Measurements from ENCODE around the gene TIE1.

DNA sequence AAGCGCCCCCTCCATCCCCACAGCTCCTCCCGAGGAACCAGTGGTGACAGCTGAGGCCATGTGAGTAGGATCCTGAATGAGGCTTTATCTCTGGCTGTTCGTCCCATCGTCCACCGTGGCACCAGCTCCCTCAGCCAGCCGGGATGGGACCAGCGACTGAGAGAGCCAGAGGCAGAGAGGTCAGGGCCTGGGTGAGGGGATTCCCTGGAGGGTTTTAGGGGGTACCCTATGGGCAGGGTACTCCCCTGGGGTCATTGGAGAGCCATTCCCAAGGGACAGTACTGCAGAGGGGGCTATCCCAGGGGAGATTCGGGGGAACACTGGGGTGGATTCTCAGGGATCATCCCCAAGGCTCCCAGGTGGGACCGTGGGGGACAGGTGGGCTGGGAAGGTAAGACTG, 28.6 kb upstream of the TIE1 start:
- no peak for TF ChIP-seq UBTF (IDR thresholded peaks at IDR 0.05; ENCODE audit: borderline replicate concordance in 1 of 2, low read depth in 2 of 2, low read length in 2 of 2)
- no peak for TF ChIP-seq PRMT5 (CRISPR knock-in tag; IDR thresholded peaks at IDR 0.05)
- no peak for TF ChIP-seq POLR2AphosphoS5 (IDR thresholded peaks at IDR 0.05; ENCODE audit: control insufficient read depth, insufficient read depth, low read depth, low read length)
- TF ChIP-seq PRDM10 (IDR thresholded peaks at IDR 0.05; ENCODE audit: partially characterized antibody): no peak
- no peak for TF ChIP-seq YY1 (IDR thresholded peaks at IDR 0.05; ENCODE audit: borderline replicate concordance in 1 of 3, control insufficient read depth in 1 of 3, extremely low read depth in 1 of 3, insufficient read depth in 3 of 3, insufficient read length in 1 of 3, insufficient replicate concordance in 2 of 3, low read depth in 1 of 3, low read length in 2 of 3)
- no peak for TF ChIP-seq MTA3 (IDR thresholded peaks at IDR 0.05; ENCODE audit: borderline replicate concordance)
- TF ChIP-seq, protein P1, sequence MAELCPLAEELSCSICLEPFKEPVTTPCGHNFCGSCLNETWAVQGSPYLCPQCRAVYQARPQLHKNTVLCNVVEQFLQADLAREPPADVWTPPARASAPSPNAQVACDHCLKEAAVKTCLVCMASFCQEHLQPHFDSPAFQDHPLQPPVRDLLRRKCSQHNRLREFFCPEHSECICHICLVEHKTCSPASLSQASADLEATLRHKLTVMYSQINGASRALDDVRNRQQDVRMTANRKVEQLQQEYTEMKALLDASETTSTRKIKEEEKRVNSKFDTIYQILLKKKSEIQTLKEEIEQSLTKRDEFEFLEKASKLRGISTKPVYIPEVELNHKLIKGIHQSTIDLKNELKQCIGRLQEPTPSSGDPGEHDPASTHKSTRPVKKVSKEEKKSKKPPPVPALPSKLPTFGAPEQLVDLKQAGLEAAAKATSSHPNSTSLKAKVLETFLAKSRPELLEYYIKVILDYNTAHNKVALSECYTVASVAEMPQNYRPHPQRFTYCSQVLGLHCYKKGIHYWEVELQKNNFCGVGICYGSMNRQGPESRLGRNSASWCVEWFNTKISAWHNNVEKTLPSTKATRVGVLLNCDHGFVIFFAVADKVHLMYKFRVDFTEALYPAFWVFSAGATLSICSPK (IDR thresholded peaks at IDR 0.05; ENCODE audit: borderline replicate concordance): no peak
